Measurements from ENCODE around the gene MAT1A. TPM values are rescaled to one million over a fixed set of nuclear protein-coding genes. Genes with fewer than 3 reads are reported as not detected.

MAT1A gene
- total and polyA plus RNA-seq, 4 donors: 179 to 759 (median 494) TPM

- H3K36me3 ChIP-seq (ENCODE audit: control insufficient read depth in 4 of 4, insufficient read depth in 3 of 4, low read depth in 1 of 4, low read length in 3 of 4): peaks cover 13 to 62% (median 52%) of the 10 kb centered on the region in 4 donors
- WGBS: 51% methylated on average over 6 of the region's 6 CpGs
- no peaks in the 10 kb centered on the region for H3K27me3 ChIP-seq (ENCODE audit: control insufficient read depth in 4 of 4, insufficient read depth in 4 of 4, low read length in 3 of 4)
- H3K27ac ChIP-seq (ENCODE audit: low read depth in 1 of 2, low read length in 2 of 2): peak overlapping the region; percentile 71 to 98
- peak overlapping the region; percentile 56 to 71 for H3K9ac ChIP-seq (ENCODE audit: low read depth in 1 of 2, low read length in 2 of 2)
- TF ChIP-seq RAD21 (IDR thresholded peaks at IDR 0.05) (no peak), EGR1 (IDR thresholded peaks at IDR 0.05; ENCODE audit: low read depth in 2 of 2) (no peak), SP1 (IDR thresholded peaks at IDR 0.05) (no peak), GABPA (IDR thresholded peaks at IDR 0.05 in 1 of 2, conservative IDR thresholded peaks at IDR 0.05 in 1 of 2) (no peak), FOXA2 (IDR thresholded peaks at IDR 0.05) (no peak), ATF3 (IDR thresholded peaks at IDR 0.05) (no peak), HNF4G (IDR thresholded peaks at IDR 0.05) (no peak), YY1 (IDR thresholded peaks at IDR 0.05) (no peak)
- no peak for DNase-seq (ENCODE audit: low spot score)
- H3K4me3 ChIP-seq (ENCODE audit: low read depth in 1 of 3, low read length in 3 of 3): peak overlapping the region in 1 of 3 donors; percentile 12
- H3K9me3 ChIP-seq (ENCODE audit: control insufficient read depth in 4 of 4, low read length in 3 of 4): no peaks in the 10 kb centered on the region
- H3K4me1 ChIP-seq (ENCODE audit: control insufficient read depth in 4 of 4, insufficient read depth in 4 of 4, low read length in 3 of 4): peaks cover 14 to 91% (median 76%) of the 10 kb centered on the region in 4 donors
Observed at GRCh38 chr10:80281292-80281691, 8.2 kb downstream of the MAT1A start.

- H3K4me3 ChIP-seq (ENCODE audit: low read depth in 1 of 3, low read length in 3 of 3): no peak overlapping the region
- H3K9ac ChIP-seq (ENCODE audit: low read depth in 1 of 2, low read length in 2 of 2): no peak overlapping the region
- 77% methylated on average over 23 of the region's 23 CpGs for WGBS
- H3K36me3 ChIP-seq (ENCODE audit: control insufficient read depth in 4 of 4, insufficient read depth in 3 of 4, low read depth in 1 of 4, low read length in 3 of 4): peaks cover 13 to 68% (median 59%) of the 10 kb centered on the region in 4 donors
- H3K27me3 ChIP-seq (ENCODE audit: control insufficient read depth in 4 of 4, insufficient read depth in 4 of 4, low read length in 3 of 4): no peaks in the 10 kb centered on the region
- peaks cover 14 to 99% (median 84%) of the 10 kb centered on the region in 4 donors for H3K4me1 ChIP-seq (ENCODE audit: control insufficient read depth in 4 of 4, insufficient read depth in 4 of 4, low read length in 3 of 4)
- TF ChIP-seq ATF3 (IDR thresholded peaks at IDR 0.05) (no peak), RXRA (IDR thresholded peaks at IDR 0.05) (no peak), NR2F2 (IDR thresholded peaks at IDR 0.05) (no peak), ZBTB33 (IDR thresholded peaks at IDR 0.05) (no peak), REST (IDR thresholded peaks at IDR 0.05) (no peak), FOXA1 (IDR thresholded peaks at IDR 0.05) (no peak), CTCF (IDR thresholded peaks at IDR 0.05; ENCODE audit: low read depth, low read length, missing input control) (no peak), HNF4G (IDR thresholded peaks at IDR 0.05) (no peak)
- peak overlapping the region; percentile 71 to 98 for H3K27ac ChIP-seq (ENCODE audit: low read depth in 1 of 2, low read length in 2 of 2)
- no peaks in the 10 kb centered on the region for H3K9me3 ChIP-seq (ENCODE audit: control insufficient read depth in 4 of 4, low read length in 3 of 4)
- DNase-seq (ENCODE audit: low spot score): no peak
Observed at GRCh38 chr10:80280071-80280800, 9.2 kb downstream of the MAT1A start.
